ENCODE measurements around the gene COL11A2. TPM values are rescaled to one million over a fixed set of nuclear protein-coding genes. Genes with fewer than 3 reads are reported as not detected.
A peak's percentile ranks its signal among the peaks of the same experiment; 100 is the strongest.

COL11A2 gene
- total RNA-seq, 1 donor from 2014 or later, result 3.8 TPM

DNA sequence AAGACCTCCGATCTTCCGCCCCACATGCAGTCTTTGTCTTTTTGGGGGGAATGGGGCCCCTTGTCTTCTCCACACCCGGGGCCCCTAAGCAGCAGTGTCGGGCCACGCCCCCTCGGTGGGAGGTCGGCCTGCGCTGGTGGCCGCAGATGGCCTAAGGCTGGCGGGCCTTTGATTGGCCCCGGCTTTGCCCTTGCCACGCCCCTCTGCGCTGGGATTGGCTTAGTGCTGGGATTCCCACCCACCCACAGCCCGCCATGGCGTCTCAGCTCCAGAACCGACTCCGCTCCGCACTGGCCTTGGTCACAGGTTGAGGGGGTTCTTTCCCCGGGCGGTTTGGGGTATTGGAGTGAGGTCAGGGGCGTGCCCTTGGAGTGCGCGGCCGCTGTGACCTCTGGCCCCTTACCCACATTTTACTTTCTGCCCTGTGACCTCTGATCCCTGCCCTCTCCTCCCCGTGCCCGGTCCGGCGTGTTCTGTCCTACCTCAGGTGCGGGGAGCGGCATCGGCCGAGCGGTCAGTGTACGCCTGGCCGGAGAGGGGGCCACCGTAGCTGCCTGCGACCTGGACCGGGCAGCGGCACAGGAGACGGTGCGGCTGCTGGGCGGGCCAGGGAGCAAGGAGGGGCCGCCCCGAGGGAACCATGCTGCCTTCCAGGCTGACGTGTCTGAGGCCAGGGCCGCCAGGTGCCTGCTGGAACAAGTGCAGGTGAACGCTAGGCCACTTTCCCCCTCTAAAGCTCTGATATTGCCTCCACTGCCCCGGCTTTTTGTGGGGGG lies 12.3 kb upstream of the COL11A2 start, which contains the start of gene HSD17B8:
HSD17B8 (plus strand) TSS at position 241 of the 776 bp plus-strand sequence; CDS start at position 255, 14 bp downstream.
- DNase-seq, result peak; percentile 99
- peaks cover 24% of the 10 kb centered on the region for H3K4me1 Mint-ChIP-seq (ENCODE audit: low read depth, unreplicated experiment)
- peak within 1 kb of the TSS; percentile 90 for H3K27ac Mint-ChIP-seq (ENCODE audit: unreplicated experiment)
- TF ChIP-seq, protein P1, sequence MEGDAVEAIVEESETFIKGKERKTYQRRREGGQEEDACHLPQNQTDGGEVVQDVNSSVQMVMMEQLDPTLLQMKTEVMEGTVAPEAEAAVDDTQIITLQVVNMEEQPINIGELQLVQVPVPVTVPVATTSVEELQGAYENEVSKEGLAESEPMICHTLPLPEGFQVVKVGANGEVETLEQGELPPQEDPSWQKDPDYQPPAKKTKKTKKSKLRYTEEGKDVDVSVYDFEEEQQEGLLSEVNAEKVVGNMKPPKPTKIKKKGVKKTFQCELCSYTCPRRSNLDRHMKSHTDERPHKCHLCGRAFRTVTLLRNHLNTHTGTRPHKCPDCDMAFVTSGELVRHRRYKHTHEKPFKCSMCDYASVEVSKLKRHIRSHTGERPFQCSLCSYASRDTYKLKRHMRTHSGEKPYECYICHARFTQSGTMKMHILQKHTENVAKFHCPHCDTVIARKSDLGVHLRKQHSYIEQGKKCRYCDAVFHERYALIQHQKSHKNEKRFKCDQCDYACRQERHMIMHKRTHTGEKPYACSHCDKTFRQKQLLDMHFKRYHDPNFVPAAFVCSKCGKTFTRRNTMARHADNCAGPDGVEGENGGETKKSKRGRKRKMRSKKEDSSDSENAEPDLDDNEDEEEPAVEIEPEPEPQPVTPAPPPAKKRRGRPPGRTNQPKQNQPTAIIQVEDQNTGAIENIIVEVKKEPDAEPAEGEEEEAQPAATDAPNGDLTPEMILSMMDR (IDR thresholded peaks at IDR 0.05; ENCODE audit: partially characterized antibody, unreplicated experiment), result no peak
- H3K27me3 Mint-ChIP-seq (ENCODE audit: unreplicated experiment), result peaks cover 24% of the 10 kb centered on the region
- H3K36me3 Mint-ChIP-seq (ENCODE audit: unreplicated experiment), result no peaks in the 10 kb centered on the region
- peak within 1 kb of the TSS; percentile 99 for H3K4me3 Mint-ChIP-seq (ENCODE audit: unreplicated experiment)
- peaks cover 12% of the 10 kb centered on the region for H3K9me3 Mint-ChIP-seq (ENCODE audit: unreplicated experiment)

- DNase-seq, result no peak
- no peaks in the 10 kb centered on the region for H3K36me3 Mint-ChIP-seq (ENCODE audit: unreplicated experiment)
- TF ChIP-seq, protein P1 (IDR thresholded peaks at IDR 0.05; ENCODE audit: partially characterized antibody, unreplicated experiment), result no peak
- H3K9me3 Mint-ChIP-seq (ENCODE audit: unreplicated experiment), result peaks cover 10% of the 10 kb centered on the region
- no peak overlapping the region for H3K27ac Mint-ChIP-seq (ENCODE audit: unreplicated experiment)
- H3K4me3 Mint-ChIP-seq (ENCODE audit: unreplicated experiment), result peak overlapping the region; percentile 99
- peaks cover 24% of the 10 kb centered on the region for H3K4me1 Mint-ChIP-seq (ENCODE audit: low read depth, unreplicated experiment)
- H3K27me3 Mint-ChIP-seq (ENCODE audit: unreplicated experiment), result peaks cover 22% of the 10 kb centered on the region
Observed at GRCh38 chr6:33204165-33204414, 11.8 kb upstream of the COL11A2 start.

DNA sequence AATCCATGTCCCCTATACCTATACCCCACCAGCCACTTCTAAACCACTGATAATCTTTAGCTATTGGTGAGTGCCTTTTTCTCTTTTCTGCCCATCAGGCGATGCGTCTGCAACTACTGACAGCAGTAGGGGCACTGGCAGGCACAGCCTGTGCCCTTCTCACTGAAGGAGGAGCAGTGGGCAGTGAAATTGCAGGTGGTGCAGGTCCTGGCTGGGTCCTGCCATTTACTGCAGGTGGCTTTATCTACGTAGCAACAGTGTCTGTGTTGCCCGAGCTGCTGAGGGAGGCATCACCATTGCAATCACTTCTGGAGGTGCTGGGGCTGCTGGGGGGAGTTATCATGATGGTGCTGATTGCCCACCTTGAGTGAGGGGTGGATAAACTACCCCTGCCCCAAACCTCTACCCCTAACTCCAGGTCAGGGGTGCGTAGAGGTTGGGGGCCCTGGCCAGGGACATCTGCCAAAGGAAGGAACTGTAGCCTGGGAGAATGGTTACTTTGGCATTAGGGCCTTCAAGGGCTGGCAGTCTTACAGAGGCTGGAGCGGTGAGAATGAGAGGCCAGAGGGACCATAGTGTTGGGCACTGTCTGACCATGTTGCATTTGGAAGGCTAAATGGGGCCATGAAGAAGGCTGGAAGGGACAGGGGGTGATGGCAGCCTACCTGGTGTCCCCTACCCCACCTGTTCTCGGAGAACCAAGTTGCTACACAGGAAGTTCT lies 11.3 kb upstream of the COL11A2 start:
- peak overlapping the region; percentile 99 for H3K4me3 Mint-ChIP-seq (ENCODE audit: unreplicated experiment)
- H3K36me3 Mint-ChIP-seq (ENCODE audit: unreplicated experiment), result no peaks in the 10 kb centered on the region
- H3K4me1 Mint-ChIP-seq (ENCODE audit: low read depth, unreplicated experiment), result peaks cover 27% of the 10 kb centered on the region
- H3K27ac Mint-ChIP-seq (ENCODE audit: unreplicated experiment), result no peak overlapping the region
- TF ChIP-seq, protein P1 (IDR thresholded peaks at IDR 0.05; ENCODE audit: partially characterized antibody, unreplicated experiment), result no peak
- no peak for DNase-seq
- H3K9me3 Mint-ChIP-seq (ENCODE audit: unreplicated experiment), result peaks cover 13% of the 10 kb centered on the region
- H3K27me3 Mint-ChIP-seq (ENCODE audit: unreplicated experiment), result peaks cover 20% of the 10 kb centered on the region

DNA sequence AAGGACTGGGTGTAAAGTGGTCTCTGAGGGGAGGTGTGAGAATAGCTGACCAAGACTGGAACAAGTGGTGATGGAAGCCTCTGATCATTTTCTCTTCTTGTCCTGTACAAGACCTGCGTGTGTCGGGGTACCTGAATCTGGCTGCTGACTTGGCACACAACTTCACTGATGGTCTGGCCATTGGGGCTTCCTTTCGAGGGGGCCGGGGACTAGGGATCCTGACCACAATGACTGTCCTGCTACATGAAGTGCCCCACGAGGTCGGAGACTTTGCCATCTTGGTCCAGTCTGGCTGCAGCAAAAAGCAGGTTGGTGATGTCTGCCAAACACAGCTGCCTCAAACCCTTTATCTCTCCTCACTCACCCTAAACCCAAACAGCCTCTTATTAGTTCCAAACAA lies 10.5 kb upstream of the COL11A2 start:
- no peak overlapping the region for H3K27ac Mint-ChIP-seq (ENCODE audit: unreplicated experiment)
- TF ChIP-seq, protein P1 (IDR thresholded peaks at IDR 0.05; ENCODE audit: partially characterized antibody, unreplicated experiment), result no peak
- no peak for DNase-seq
- peaks cover 14% of the 10 kb centered on the region for H3K9me3 Mint-ChIP-seq (ENCODE audit: unreplicated experiment)
- H3K4me1 Mint-ChIP-seq (ENCODE audit: low read depth, unreplicated experiment), result peaks cover 30% of the 10 kb centered on the region
- H3K4me3 Mint-ChIP-seq (ENCODE audit: unreplicated experiment), result peak overlapping the region; percentile 99
- peaks cover 20% of the 10 kb centered on the region for H3K27me3 Mint-ChIP-seq (ENCODE audit: unreplicated experiment)
- no peaks in the 10 kb centered on the region for H3K36me3 Mint-ChIP-seq (ENCODE audit: unreplicated experiment)

- TF ChIP-seq, protein P1 (IDR thresholded peaks at IDR 0.05; ENCODE audit: partially characterized antibody, unreplicated experiment), result no peak
- Mint-ChIP-seq H3K4me1 (ENCODE audit: low read depth, unreplicated experiment) (peaks cover 34% of the 10 kb centered on the region), H3K4me3 (ENCODE audit: unreplicated experiment) (peak overlapping the region; percentile 99), H3K36me3 (ENCODE audit: unreplicated experiment) (no peaks in the 10 kb centered on the region), H3K27me3 (ENCODE audit: unreplicated experiment) (peaks cover 20% of the 10 kb centered on the region), H3K9me3 (ENCODE audit: unreplicated experiment) (peaks cover 14% of the 10 kb centered on the region), H3K27ac (ENCODE audit: unreplicated experiment) (peak overlapping the region; percentile 79)
- DNase-seq, result no peak
Observed at GRCh38 chr6:33201935-33202334, 9.7 kb upstream of the COL11A2 start.

All from glutamatergic neuron (in vitro differentiated cells).